Measurements from ENCODE around the gene VIPR2.

DNA sequence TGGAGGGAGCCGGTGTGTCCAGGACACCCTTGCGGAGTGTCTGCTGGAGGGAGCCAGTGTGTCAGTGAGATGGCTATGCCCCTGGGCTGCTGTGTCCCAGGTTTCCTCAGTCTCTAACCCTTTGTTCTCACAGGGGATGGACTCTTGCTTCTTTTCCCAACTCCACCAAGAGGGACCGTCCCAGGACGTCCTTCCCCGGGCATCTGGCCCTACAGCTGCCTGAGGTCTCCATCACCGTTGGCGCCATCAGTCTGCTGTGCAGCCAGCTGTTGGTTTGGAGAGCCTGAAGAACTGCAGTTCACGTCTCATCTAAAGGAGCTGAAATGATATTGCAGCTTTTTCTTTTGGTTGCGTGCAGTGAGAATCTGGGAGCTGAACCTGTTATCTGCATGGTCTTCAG is 136.2 kb downstream of the VIPR2 start:
- TF ChIP-seq ZNF274 (IDR thresholded peaks at IDR 0.05; ENCODE audit: low read depth, low read length), result no peak
- TF ChIP-seq SUZ12 (IDR thresholded peaks at IDR 0.05; ENCODE audit: extremely low read depth, insufficient read depth, insufficient read length), result no peak
- no peak for TF ChIP-seq YY1 (IDR thresholded peaks at IDR 0.05; ENCODE audit: insufficient read depth, insufficient read length)

Data from NT2/D1 (cell line).